ENCODE results near the gene NFKBIE.

Gene NFKBIE

DNA sequence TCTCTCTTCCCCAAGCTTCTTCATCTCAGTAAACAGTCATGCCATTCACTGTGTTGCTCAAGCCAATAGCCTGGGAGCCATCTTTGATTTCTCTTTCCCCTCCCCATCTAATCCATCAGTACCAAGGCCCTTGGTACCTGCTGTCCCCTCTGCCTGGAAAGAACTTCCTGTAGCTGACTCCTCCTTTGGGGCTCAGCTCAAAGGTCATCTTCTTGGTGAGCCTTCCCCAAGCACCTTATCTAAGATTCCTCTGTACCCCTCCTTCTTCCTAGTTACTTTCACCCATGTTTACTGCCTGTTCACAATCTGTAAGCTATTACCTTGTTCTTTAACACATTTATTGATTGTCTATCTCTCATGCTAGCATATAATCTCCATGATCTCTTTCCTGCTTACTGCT, 44.3 kb upstream of the NFKBIE start:
- TF ChIP-seq CTCF (IDR thresholded peaks at IDR 0.05; ENCODE audit: insufficient read depth, missing control alignments) = no peak
- DNase-seq (ENCODE audit: insufficient read length, low spot score) (no peak), FAIRE-seq (no peak)

DNA sequence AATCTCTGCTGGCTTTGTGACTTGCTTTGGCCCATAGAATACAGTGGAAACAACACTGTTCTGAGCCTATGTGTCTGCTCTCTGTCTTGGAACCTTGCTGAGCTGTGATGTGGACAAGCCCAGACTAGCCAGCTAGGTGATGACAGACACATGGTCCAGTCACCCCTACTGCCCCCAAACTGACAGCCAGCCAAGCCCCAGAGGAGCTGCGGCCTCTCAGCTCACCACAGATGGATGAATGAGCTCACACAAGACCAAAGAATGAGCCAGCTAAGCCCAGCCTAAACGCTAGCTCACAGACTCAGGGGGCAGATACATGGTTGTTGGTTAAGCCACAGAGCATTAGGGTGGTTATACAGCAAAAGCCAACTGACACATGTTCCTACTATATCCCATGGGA, 43.7 kb upstream of the NFKBIE start:
- no peak for DNase-seq (ENCODE audit: insufficient read length, low spot score)
- no peak for FAIRE-seq
- no peak for TF ChIP-seq CTCF (IDR thresholded peaks at IDR 0.05; ENCODE audit: insufficient read depth, missing control alignments)

DNA sequence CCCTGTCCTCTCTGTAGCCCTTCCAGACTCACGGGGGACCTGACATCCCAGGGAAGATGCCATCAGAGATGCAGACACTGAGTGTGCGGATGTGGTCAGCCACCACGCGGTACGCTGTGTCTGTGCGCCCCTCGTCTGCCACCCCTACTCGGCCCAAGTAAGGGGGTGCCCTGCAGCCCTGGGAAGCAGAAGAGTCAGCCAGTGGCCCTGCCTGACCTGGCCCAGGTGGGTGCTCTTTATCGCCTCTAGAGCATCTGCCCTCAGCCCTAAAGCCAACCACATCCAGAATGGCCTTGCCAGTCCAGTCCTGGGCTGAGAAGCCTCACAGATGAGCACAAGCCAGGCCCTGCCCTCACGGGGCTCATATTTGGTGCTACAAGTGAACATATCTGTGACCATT, 41.9 kb upstream of the NFKBIE start:
- FAIRE-seq = no peak
- DNase-seq (ENCODE audit: insufficient read length, low spot score) = no peak
- TF ChIP-seq CTCF (IDR thresholded peaks at IDR 0.05; ENCODE audit: insufficient read depth, missing control alignments) = no peak

- no peak for FAIRE-seq
- DNase-seq (ENCODE audit: insufficient read length, low spot score) = no peak
- TF ChIP-seq CTCF (IDR thresholded peaks at IDR 0.05; ENCODE audit: insufficient read depth, missing control alignments) = no peak
These were observed 41.4 kb upstream of the NFKBIE start for GRCh38 chr6:44306710-44307109.

DNA sequence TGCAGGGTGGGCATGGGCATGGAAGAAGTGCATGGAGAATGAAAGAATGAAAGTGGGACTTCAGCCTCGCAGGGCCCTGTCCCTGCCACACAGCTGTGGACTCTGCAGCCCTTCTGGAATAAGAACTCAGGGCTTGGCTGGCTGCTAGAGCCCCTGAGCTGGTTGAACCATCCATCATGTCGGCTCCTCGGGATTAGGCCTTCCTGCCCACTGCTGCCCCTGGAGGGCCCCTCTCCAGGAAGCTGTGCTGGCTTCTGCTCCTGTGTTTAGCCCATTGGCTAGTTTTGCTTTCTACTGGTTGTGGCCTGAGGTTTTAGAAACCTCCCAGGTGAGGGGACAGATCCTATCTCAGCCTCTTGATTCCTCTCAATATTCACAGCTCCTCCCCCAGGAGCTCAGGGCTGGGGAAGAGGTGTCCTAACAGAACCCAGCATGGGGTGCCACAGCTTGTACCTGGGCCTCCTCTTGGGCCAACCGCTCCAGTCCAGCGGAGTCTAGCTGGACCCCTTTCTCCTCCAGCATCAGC, 39.9 kb upstream of the NFKBIE start:
- no peak for FAIRE-seq
- no peak for TF ChIP-seq CTCF (IDR thresholded peaks at IDR 0.05; ENCODE audit: insufficient read depth, missing control alignments)
- DNase-seq (ENCODE audit: insufficient read length, low spot score) = no peak

DNA sequence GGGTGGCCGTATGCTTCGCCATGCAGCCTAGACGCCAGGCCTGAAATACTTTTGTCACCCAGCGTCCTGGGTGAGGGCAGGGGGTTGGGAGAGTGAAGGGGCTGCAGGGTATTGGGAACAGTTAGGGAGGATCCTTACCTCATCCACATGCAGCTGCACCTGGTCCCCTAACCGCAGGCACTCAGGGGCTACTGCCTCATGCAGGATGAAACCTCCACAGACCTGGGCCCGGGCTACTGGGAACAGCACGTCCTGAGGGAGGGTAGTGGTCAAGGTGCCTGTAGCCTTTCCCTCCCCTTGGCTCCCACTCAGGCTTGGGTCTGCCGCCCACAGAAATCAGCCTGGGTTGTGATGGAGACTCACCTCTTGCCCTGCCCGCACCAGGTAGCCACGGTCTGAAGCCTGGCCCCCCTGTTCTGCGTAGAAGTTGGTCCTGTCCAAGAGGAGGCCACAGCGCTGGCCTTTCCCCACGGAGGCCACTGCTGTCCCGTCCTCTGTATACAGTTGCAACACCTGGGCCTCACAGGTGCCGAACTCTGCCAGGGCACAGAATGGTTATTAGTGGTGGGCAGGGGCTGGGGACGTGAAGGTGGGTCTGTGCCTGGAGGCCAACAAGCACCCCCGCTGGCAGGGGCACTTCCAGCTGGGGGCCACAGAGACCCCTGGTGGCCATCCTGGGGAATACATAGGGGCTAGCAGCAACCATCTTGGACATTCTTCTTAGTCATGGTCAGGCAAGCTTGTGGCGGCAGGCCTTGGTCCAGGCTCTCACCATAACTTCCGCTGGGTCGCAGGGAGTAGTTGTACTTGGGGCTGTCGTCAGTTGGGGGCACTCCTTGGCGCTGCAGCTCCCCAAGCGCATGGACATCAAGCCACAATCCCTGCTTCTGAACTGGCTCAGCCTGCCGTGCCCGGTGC, 39.2 kb upstream of the NFKBIE start:
- TF ChIP-seq CTCF (IDR thresholded peaks at IDR 0.05; ENCODE audit: insufficient read depth, missing control alignments) = peak; percentile 52
- FAIRE-seq (no peak), DNase-seq (ENCODE audit: insufficient read length, low spot score) (peak; percentile 63)

DNA sequence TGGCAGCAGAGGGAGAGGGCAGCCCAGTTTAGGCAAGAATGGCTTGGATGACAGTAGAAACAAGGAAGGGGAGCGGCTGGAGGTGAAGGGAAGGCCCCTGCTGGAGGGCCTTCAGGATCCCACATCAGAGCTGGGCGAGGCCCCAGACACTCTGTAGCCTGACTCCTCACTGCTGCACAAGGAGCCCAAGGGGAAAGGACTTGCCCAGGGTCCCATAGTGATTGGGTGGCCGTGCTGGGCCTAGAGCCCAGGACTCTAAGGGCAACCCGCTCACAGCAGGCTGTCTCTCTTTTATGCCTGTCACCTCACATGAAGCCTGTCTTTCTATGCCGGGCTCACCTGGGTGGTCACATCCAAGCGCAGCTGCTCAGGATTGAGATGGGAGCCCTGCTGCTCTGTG, 38.5 kb upstream of the NFKBIE start:
- DNase-seq (ENCODE audit: insufficient read length, low spot score) (no peak), FAIRE-seq (no peak)
- no peak for TF ChIP-seq CTCF (IDR thresholded peaks at IDR 0.05; ENCODE audit: insufficient read depth, missing control alignments)
